Measurements from ENCODE around the gene TBKBP1.
A peak's percentile ranks its signal among the peaks of the same experiment; 100 is the strongest.

DNA sequence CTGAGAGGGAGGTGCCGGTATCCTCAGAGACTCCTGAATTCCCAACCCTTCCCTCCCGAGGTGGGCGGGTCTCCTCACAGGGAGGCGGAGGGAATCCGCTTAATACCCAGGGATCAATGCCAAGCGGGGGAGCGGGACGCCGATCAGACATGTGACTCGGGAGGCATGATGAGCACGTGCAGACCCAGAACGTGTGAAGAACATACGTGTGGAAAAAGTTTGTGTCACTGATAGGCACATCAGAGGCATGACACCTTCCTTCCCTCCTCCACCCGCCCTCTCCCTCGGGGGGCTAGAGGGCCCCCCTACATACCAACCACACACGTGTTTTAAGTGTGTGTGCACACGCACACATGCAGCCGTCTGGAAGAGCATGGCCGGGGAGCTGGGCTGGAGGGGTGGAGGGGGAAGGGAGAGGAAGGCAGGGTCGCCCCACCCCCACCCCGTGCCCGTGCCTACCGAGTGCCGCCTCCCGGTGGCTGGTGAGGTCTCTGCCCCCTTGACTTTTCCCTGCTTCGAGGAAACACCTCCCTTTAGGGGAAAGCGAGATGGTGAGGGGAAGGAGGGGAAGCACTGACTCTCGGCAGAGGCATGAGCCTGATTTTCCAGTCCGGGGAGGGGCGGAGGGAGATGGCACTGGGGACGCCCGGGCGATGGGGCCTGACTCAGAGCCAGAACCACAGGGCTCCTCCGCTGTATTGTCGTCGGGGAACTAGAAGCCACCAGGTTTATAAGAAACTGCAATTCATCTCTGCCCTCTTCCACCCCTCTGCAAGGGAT lies 27.0 kb downstream of the TBKBP1 start:
- TF ChIP-seq EZH2 (IDR thresholded peaks at IDR 0.05; ENCODE audit: low read length, unreplicated experiment) (no peak), EZH2phosphoT487 (IDR thresholded peaks at IDR 0.05; ENCODE audit: borderline replicate concordance, low read length) (no peak)
- TF ChIP-seq, protein P1, sequence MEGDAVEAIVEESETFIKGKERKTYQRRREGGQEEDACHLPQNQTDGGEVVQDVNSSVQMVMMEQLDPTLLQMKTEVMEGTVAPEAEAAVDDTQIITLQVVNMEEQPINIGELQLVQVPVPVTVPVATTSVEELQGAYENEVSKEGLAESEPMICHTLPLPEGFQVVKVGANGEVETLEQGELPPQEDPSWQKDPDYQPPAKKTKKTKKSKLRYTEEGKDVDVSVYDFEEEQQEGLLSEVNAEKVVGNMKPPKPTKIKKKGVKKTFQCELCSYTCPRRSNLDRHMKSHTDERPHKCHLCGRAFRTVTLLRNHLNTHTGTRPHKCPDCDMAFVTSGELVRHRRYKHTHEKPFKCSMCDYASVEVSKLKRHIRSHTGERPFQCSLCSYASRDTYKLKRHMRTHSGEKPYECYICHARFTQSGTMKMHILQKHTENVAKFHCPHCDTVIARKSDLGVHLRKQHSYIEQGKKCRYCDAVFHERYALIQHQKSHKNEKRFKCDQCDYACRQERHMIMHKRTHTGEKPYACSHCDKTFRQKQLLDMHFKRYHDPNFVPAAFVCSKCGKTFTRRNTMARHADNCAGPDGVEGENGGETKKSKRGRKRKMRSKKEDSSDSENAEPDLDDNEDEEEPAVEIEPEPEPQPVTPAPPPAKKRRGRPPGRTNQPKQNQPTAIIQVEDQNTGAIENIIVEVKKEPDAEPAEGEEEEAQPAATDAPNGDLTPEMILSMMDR (conservative IDR thresholded peaks at IDR 0.05; ENCODE audit: low read depth, low read length) = peak; percentile 23; the same call in 1 of the 2 replicates

Data from PC-3 (cell line).